SK-N-MC (cell line): ENCODE measurements around the gene C6orf52.

Experiments
- EZH2 ChIP-seq: fragments of 200-600 bp; sonication (generic); IDR thresholded peaks from one replicate; pipeline ENCODE4 v1.6.1; 2017; ENCODE audit warnings: antibody characterized with exemption
- POLR2AphosphoS5 ChIP-seq: IDR thresholded peaks from 2 replicates; pipeline ENCODE4 v1.6.1; 2012; ENCODE audit warnings: mild to moderate bottlenecking, low read depth, low read length, borderline replicate concordance

GRCh38 chr6:10696655-10697054 is 2.2 kb upstream of the C6orf52 start:
- no peak for TF ChIP-seq POLR2AphosphoS5
- TF ChIP-seq EZH2, result no peak
